Testis (tissue), 2 donors: Measurements from ENCODE around the gene PROC.

Source experiments
- CTCF ChIP-seq, 3 experiments: fragments of 450-650 bp in 2 of 3; fragments of 200-600 bp in 1 of 3; sonication (generic) in 1 of 3; IDR thresholded peaks; one replicate each; pipeline ENCODE4 v1.5.1; 2016 to 2019; ENCODE audit warnings: antibody characterized with exemption in 3 of 3, mild to moderate bottlenecking in 2 of 3, moderate library complexity in 1 of 3
- POLR2A ChIP-seq: fragments of 450-650 bp; IDR thresholded peaks from one replicate; pipeline ENCODE4 v1.6.1; 2017; ENCODE audit warnings: antibody characterized with exemption, mild to moderate bottlenecking, moderate library complexity

GRCh38 chr2:127437781-127438726, 19.8 kb downstream of the PROC start:
- TF ChIP-seq POLR2A (no peak), CTCF (IDR thresholded peaks at IDR 0.05) (no peak)
